Stomach smooth muscle (tissue), 2 donors: ENCODE measurements around the gene GPATCH3.
"Not testable (repeated sequence)": the region's sequence is repeated elsewhere in the genome, so short reads cannot be mapped to it uniquely, and the experiment has no call there.

Experiments used
- H3K27ac ChIP-seq: one replicate; pipeline ENCODE4 v1.7.0; 2013; ENCODE audit warnings: mild to moderate bottlenecking, low read length, inconsistent platforms
- H3K27me3 ChIP-seq, 2 donors: one replicate each; pipeline ENCODE4 v1.7.0; 2013; ENCODE audit warnings: low read length in 2 of 2; ENCODE audit not compliant: insufficient read depth in 2 of 2, control insufficient read depth in 1 of 2
- H3K36me3 ChIP-seq, 2 donors: one replicate each; pipeline ENCODE4 v1.7.0; 2013; ENCODE audit warnings: low read length in 2 of 2; ENCODE audit not compliant: control insufficient read depth in 2 of 2, insufficient read depth in 2 of 2
- H3K4me1 ChIP-seq: one replicate; pipeline ENCODE4 v1.7.0; 2013; ENCODE audit warnings: low read length; ENCODE audit not compliant: control insufficient read depth, insufficient read depth
- H3K4me3 ChIP-seq, 2 donors: one replicate each; pipeline ENCODE4 v1.7.0; 2013; ENCODE audit warnings: low read length in 2 of 2
- H3K9ac ChIP-seq, 2 donors: one replicate each; pipeline ENCODE4 v1.7.0; 2013; ENCODE audit warnings: low read length in 2 of 2, mild to moderate bottlenecking in 1 of 2
- H3K9me3 ChIP-seq, 2 donors: one replicate each; pipeline ENCODE4 v1.7.0; 2013; ENCODE audit warnings: low read length in 2 of 2; ENCODE audit not compliant: control insufficient read depth in 2 of 2
- donor health status: healthy.
- donor health status: Pancreatic carcinoma.

Gene GPATCH3

DNA sequence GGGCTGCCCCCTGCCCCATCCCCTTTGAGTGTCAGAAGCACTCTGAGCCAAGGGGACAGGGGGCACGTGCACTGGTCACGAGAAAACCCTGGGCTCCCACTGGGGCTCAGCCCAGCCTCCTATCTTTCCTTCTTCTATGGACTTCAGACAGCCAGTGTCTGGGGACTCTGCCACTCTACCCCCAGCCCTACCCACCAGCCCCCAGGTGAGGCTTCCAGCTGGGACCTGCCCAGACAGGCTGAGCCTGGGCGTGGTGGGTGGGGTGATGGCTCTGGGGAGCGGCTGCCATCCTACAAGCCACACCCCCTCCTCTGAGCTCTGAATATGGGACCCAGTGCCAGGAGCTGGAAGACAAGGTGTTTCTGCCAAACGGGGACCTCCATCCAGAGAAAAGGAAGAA lies 45.4 kb downstream of the GPATCH3 start:
- Histone ChIP-seq H3K9ac (no peak overlapping the region), H3K36me3 (peaks cover 28 to 61% of the 10 kb centered on the region in 2 donors), H3K27me3 (no peaks in the 10 kb centered on the region), H3K27ac (no peak overlapping the region), H3K4me1 (no peaks in the 10 kb centered on the region), H3K4me3 (no peak overlapping the region), H3K9me3 (no peaks in the 10 kb centered on the region)

DNA sequence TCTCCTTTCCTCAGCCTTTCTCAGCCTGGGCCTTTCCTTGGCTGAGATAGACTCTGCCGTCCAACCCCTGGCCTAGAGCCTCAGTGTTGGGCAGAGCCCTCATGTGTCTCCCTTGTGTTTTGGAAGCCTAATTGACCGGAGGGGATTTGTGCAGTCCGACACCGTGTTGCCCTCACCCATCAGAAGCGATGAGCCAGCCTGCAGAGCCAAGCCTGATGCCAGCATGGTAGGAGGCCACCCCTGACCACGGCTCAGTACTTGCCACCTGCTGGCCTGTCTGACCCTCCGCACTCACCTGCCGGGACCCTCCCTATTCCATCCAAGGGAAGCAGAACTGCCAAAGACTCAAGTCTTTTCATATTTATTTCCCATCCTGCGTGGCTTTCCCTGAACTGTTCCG lies 46.7 kb downstream of the GPATCH3 start:
- Histone ChIP-seq H3K9me3 (no peaks in the 10 kb centered on the region), H3K27ac (no peak overlapping the region), H3K27me3 (no peaks in the 10 kb centered on the region), H3K9ac (no peak overlapping the region), H3K4me1 (peaks cover 9% of the 10 kb centered on the region), H3K36me3 (peaks cover 35 to 71% of the 10 kb centered on the region in 2 donors), H3K4me3 (no peak overlapping the region)

DNA sequence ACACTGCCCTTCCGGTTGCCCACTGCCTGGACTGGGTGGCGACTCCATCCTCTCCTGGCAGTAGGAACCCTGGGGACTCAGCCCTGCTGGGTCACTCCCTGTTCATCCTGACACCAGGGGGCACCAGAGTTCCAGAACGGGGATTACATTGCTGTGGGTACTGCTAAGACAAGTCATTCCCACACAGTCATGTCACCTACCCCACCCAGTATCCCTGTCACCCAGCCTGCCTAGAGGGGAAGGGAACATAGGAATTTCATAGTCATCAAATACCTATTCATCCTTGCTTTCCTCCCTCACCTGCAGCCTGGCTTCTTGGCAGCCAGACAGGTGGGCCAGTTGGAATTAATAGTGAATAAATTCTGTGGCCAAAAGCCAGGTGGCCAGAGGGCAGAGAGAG lies 47.1 kb downstream of the GPATCH3 start:
- H3K4me3 ChIP-seq = no peak overlapping the region
- H3K4me1 ChIP-seq = peaks cover 10% of the 10 kb centered on the region
- H3K9ac ChIP-seq = no peak overlapping the region
- H3K36me3 ChIP-seq = peaks cover 38 to 72% of the 10 kb centered on the region in 2 donors
- H3K27ac ChIP-seq = no peak overlapping the region
- no peaks in the 10 kb centered on the region for H3K27me3 ChIP-seq
- no peaks in the 10 kb centered on the region for H3K9me3 ChIP-seq

DNA sequence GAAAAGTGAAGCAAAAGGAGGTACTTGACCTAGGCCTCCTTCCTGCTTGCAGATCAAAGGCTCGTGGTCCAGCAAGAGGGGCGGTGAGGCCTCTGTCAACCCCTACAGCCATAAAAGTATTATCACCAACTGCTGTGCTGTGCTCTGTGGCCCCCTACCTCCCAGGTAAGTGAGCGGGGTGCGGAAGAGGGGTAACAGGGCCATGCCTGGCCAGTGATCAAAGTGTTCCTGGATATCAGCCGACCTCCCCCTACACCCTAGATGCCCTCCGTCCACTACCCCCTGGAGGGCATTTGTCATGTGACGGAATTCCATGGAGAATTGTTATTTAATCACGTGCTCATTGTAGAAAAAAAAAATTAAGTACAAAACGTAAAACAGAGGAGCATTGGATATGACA lies 47.6 kb downstream of the GPATCH3 start:
- Histone ChIP-seq H3K9ac (no peak overlapping the region), H3K4me1 (peaks cover 10% of the 10 kb centered on the region), H3K4me3 (no peak overlapping the region), H3K27ac (no peak overlapping the region), H3K36me3 (peaks cover 39 to 68% of the 10 kb centered on the region in 2 donors), H3K9me3 (no peaks in the 10 kb centered on the region), H3K27me3 (no peaks in the 10 kb centered on the region)

DNA sequence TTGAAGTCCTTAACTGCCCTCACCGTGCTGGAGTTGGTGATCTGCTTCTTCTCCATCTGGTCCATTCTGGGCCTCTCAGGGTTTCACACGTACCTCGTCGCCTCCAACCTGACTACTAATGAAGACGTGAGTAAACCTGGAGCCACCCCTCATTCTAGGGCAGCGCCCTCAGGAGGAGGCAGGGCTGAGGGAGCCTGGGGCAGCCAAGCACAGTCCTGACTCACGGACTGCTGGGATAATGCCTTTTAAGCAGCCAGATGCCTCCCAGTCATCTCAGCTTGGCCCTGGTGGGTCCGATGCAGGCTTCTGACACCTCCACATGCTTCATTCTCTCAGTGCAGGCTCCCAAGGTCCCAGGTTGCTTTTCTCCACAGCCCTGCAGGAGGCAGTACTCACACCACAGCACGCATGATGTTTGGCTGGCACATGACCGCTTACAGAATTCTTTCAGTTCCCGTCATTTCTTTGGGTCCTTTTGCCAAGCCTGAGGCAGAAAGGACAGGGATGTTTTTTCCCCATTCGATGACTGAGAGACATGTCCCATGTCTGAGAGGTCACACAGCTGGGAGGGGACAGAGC lies 49.1 kb downstream of the GPATCH3 start:
- Histone ChIP-seq H3K36me3 (peaks cover 42 to 63% of the 10 kb centered on the region in 2 donors), H3K4me1 (peaks cover 10% of the 10 kb centered on the region), H3K27me3 (no peaks in the 10 kb centered on the region), H3K27ac (no peak overlapping the region), H3K4me3 (no peak overlapping the region), H3K9ac (no peak overlapping the region), H3K9me3 (no peaks in the 10 kb centered on the region)

GRCh38 chr1:26848941-26849774 lies 51.1 kb downstream of the GPATCH3 start:
- peaks cover 10% of the 10 kb centered on the region for H3K4me1 ChIP-seq
- H3K27ac ChIP-seq = peak overlapping the region; percentile 18
- H3K9me3 ChIP-seq = no peaks in the 10 kb centered on the region
- no peak overlapping the region for H3K4me3 ChIP-seq
- H3K9ac ChIP-seq = peak overlapping the region; percentile 6 to 29
- H3K27me3 ChIP-seq = no peaks in the 10 kb centered on the region
- peaks cover 41 to 54% of the 10 kb centered on the region in 2 donors for H3K36me3 ChIP-seq

DNA sequence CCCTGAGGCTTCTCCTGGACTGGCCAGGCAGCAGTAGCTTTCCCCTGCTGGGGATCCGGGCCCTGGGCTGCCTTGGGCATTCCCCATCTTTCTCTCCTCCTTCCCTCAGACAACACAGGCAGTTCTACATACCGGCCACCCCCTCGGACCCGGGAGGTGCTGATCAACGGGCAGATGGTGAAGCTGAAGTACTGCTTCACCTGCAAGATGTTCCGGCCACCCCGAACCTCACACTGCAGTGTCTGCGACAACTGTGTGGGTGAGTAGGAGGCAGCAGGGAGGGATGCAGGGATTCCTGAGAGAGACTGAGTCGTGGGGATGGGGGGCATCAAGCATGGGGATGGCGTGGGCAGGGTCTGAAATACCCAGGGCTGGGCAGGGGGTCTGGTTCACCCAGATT lies 51.8 kb downstream of the GPATCH3 start:
- Histone ChIP-seq H3K9ac (peak overlapping the region in 1 of 2 donors; percentile 6), H3K36me3 (peaks cover 36 to 48% of the 10 kb centered on the region in 2 donors), H3K9me3 (no peaks in the 10 kb centered on the region), H3K27me3 (no peaks in the 10 kb centered on the region), H3K4me3 (no peak overlapping the region), H3K4me1 (peaks cover 10% of the 10 kb centered on the region), H3K27ac (no peak overlapping the region)

GRCh38 chr1:26847826-26848225 lies 52.4 kb downstream of the GPATCH3 start:
- not testable (repeated sequence) for H3K9me3 ChIP-seq, H3K4me3 ChIP-seq, H3K27me3 ChIP-seq, H3K9ac ChIP-seq, H3K27ac ChIP-seq, H3K4me1 ChIP-seq
- H3K36me3 ChIP-seq = peaks cover 37 to 45% of the 10 kb centered on the region in 2 donors

DNA sequence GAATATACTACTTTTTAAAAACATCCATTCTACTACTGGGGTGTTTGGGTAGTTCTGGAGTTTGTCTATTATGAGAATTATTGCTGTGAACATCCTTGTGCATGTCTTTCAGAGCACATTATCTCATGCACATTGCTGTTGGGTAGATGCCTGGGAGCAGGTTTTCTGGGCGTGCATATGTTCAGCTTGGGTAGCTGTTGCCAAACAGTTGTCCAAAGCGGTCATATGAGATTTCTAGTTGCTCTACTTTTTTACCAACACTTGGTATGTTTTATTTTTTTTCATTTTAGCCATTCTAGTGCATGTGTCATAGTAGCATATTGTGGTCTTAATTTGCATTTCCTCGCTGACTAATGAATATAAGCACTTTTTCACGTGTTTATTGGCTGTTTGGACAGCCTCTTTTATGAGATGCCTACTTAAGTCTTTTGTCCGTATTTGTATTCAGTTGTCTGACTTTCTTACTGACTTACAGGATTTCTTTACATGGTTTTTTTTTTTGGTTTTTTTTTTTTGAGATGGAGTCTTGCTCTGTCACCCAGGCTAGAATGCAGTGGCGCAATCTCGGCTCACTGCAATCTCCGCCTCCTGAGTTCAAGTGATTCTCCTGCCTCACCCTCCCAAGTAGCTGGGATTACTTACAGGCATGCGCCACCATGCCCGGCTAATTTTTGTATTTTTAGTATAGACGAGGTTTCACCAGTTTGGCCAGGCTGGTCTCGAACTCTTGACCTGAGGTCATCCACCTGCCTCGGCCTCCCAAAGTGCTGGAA lies 55.7 kb downstream of the GPATCH3 start:
- peaks cover 29% of the 10 kb centered on the region in 2 donors for H3K36me3 ChIP-seq
- H3K4me1 ChIP-seq = peaks cover 10% of the 10 kb centered on the region
- H3K9me3 ChIP-seq = no peaks in the 10 kb centered on the region
- H3K27me3 ChIP-seq = no peaks in the 10 kb centered on the region
- no peak overlapping the region for H3K9ac ChIP-seq
- no peak overlapping the region for H3K27ac ChIP-seq
- no peak overlapping the region for H3K4me3 ChIP-seq
